Spinal cord (tissue), 10 donors: Measurements from ENCODE around the gene MAPK8IP2. TPM values are rescaled to one million over a fixed set of nuclear protein-coding genes. Genes with fewer than 3 reads are reported as not detected.

ENCODE experiments used
- DNase-seq, 6 donors: peaks; one replicate each; pipeline versions ENCODE4 v3.0.0 to v3.0.0-alpha.2; 2013 to 2015; ENCODE audit warnings: low spot score in 6 of 6, low read depth in 4 of 6
- H3K27ac ChIP-seq: one replicate; pipeline ENCODE4 v1.5.1; 2013; ENCODE audit warnings: low read depth, low read length, control low read depth
- H3K27me3 ChIP-seq: one replicate; pipeline ENCODE4 v1.6.1; 2013; ENCODE audit warnings: low read length; ENCODE audit not compliant: control insufficient read depth, insufficient read depth
- H3K36me3 ChIP-seq: one replicate; pipeline ENCODE4 v1.6.1; 2013; ENCODE audit warnings: low read length; ENCODE audit not compliant: control insufficient read depth, insufficient read depth
- H3K4me1 ChIP-seq: one replicate; pipeline ENCODE4 v1.6.1; 2013; ENCODE audit warnings: low read length; ENCODE audit not compliant: control insufficient read depth, insufficient read depth
- H3K4me3 ChIP-seq: one replicate; pipeline ENCODE4 v1.5.1; 2013; ENCODE audit warnings: low read depth, low read length, control low read depth
- H3K9me3 ChIP-seq: one replicate; pipeline ENCODE4 v1.6.1; 2013; ENCODE audit warnings: low read length; ENCODE audit not compliant: control insufficient read depth, insufficient read depth
- WGBS: methylation state at CpG from one replicate; pipeline ENCODE4 v1.1.5; 2013; ENCODE audit warnings: missing lambda C conversion rate; ENCODE audit not compliant: insufficient coverage; 5-methylcytosine and 5-hydroxymethylcytosine counted together
- polyA plus RNA-seq, 2 donors: library from polyadenylated mRNA; unstranded; fragments of 120-200 nt; gene quantifications; one replicate each; pipeline ENCODE4 v1.2.1, GENCODE V29; 2013; ENCODE audit not compliant: insufficient read length in 2 of 2
- total RNA-seq, 2 donors: library from RNA; depleted of rRNA in 1 of 2; stranded (reverse); fragments of 120-200 nt in 1 of 2; fragments of >200 nt in 1 of 2; gene quantifications; one replicate each; pipeline versions ENCODE4 v1.2.3 to v1.2.4, GENCODE V29; 2013 to 2014
- donor health status: healthy.

MAPK8IP2 gene
- total and polyA plus RNA-seq, 4 donors, result 19.8 to 109 (median 73.1) TPM

DNA sequence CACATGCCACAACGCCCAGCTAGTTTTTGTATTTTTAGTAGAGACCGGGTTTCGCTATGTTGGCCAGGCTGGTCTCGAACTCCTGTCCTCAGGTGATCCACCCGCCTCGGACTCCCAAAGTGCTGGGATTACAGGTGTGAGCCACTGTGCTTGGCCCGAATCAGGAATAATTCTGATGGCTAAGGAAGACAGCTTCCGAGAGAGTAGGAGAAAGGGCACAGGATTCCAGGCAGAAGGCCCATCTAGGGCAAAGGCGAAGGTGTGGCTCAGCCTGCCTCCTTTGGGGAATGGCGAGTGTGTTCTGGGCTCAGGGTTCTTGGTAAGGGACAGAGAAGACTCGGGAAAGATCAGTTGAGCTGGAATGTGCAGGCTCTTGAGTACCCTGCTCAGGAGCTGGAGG lies 36.3 kb upstream of the MAPK8IP2 start:
- DNase-seq, result no peak
- Histone ChIP-seq H3K9me3 (no peaks in the 10 kb centered on the region), H3K4me1 (peaks cover 15% of the 10 kb centered on the region), H3K27me3 (no peaks in the 10 kb centered on the region), H3K27ac (no peak overlapping the region), H3K36me3 (peaks cover 14% of the 10 kb centered on the region), H3K4me3 (no peak overlapping the region)
- WGBS, result 87% methylated on average over 9 of the region's 11 CpGs

DNA sequence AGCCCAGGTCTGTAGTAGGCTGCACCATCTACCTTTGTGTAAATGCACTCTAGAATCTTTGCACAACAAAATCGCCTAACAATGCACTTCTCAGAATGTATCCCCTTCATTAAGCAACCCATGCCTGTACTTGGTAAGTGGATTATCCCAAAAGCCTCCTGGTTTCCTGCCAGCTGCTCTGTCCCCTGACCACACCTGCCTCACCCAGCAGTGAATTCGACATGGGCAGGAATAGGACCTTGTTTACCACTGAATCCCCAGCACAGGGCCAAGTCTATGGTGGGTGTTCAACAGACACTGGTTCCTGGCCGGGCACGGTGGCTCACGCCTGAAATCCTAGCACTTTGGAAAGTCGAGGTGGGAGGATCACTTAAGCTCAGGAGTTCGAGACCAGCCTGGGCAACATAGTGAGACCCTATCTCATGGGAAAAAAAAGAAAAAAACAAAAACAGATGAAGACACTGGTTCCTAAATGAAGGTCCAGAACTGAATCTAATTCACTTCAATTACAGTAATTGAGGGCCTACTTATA lies 32.8 kb upstream of the MAPK8IP2 start:
- H3K27me3 ChIP-seq, result no peaks in the 10 kb centered on the region
- H3K36me3 ChIP-seq, result peaks cover 48% of the 10 kb centered on the region
- no peak for DNase-seq
- peaks cover 15% of the 10 kb centered on the region for H3K4me1 ChIP-seq
- H3K27ac ChIP-seq, result no peak overlapping the region
- 93% methylated on average over 6 of the region's 7 CpGs for WGBS
- H3K4me3 ChIP-seq, result no peak overlapping the region
- no peaks in the 10 kb centered on the region for H3K9me3 ChIP-seq

DNA sequence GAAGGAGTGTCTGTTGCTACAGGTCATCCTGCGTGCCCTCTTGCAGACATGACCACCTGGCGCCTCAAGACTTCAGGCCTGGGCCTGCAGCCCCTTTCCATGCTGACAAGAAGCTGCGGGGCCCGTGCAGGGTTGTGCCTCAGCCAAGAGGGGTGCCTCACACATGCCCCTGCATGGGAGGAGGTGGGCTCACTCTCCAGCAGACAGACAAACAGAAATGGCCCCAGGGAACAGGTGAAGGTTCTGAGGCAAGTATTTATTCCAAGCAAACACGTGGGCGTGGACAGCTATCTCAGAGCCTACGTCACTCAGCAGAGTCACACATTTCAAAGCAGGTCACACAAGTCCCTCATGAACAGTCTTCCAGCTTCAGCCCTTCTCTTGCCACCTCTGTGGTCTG lies 32.0 kb upstream of the MAPK8IP2 start:
- H3K4me3 ChIP-seq, result no peak overlapping the region
- DNase-seq, result no peak
- 91% methylated on average over 4 of the region's 7 CpGs for WGBS
- no peaks in the 10 kb centered on the region for H3K27me3 ChIP-seq
- peaks cover 12% of the 10 kb centered on the region for H3K4me1 ChIP-seq
- peaks cover 57% of the 10 kb centered on the region for H3K36me3 ChIP-seq
- H3K27ac ChIP-seq, result no peak overlapping the region
- H3K9me3 ChIP-seq, result no peaks in the 10 kb centered on the region

DNA sequence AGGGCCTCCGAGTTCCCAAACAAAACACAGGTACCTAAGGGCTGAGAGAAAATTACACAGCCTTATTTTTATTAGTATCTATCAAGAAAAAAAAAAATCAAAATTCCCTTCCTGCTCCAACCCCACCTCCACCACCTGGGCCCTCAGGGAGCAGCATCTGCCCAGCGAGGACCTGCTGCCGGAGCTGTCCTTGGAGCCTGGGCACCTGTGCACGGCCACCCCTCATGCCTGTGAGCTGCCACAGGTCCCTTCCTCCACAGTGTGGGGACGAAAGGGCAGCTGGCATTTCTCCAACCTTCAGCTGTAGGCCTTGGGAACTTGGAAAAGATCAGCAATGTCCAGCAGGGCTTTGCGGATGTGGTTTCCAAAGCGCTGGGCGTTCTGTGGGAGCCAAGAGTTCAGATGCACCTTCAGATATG lies 31.5 kb upstream of the MAPK8IP2 start:
- H3K9me3 ChIP-seq, result no peaks in the 10 kb centered on the region
- H3K27me3 ChIP-seq, result no peaks in the 10 kb centered on the region
- H3K4me3 ChIP-seq, result no peak overlapping the region
- H3K4me1 ChIP-seq, result peaks cover 12% of the 10 kb centered on the region
- H3K27ac ChIP-seq, result no peak overlapping the region
- WGBS, result 86% methylated on average over 7 of the region's 8 CpGs
- H3K36me3 ChIP-seq, result peaks cover 61% of the 10 kb centered on the region
- no peak for DNase-seq

GRCh38 chr22:50569896-50570535 lies 30.6 kb upstream of the MAPK8IP2 start:
- H3K9me3 ChIP-seq, result no peaks in the 10 kb centered on the region
- DNase-seq, result no peak
- WGBS, result 91% methylated on average over 13 of the region's 13 CpGs
- H3K4me3 ChIP-seq, result no peak overlapping the region
- peaks cover 14% of the 10 kb centered on the region for H3K4me1 ChIP-seq
- H3K27me3 ChIP-seq, result no peaks in the 10 kb centered on the region
- H3K36me3 ChIP-seq, result peaks cover 67% of the 10 kb centered on the region
- no peak overlapping the region for H3K27ac ChIP-seq

GRCh38 chr22:50570861-50571260 lies 29.7 kb upstream of the MAPK8IP2 start:
- Histone ChIP-seq H3K4me1 (peaks cover 14% of the 10 kb centered on the region), H3K4me3 (no peak overlapping the region), H3K27ac (no peak overlapping the region), H3K27me3 (no peaks in the 10 kb centered on the region), H3K36me3 (peaks cover 73% of the 10 kb centered on the region), H3K9me3 (no peaks in the 10 kb centered on the region)
- DNase-seq, result no peak
- 95% methylated on average over 12 of the region's 12 CpGs for WGBS

- H3K36me3 ChIP-seq, result peaks cover 79% of the 10 kb centered on the region
- no peak overlapping the region for H3K4me3 ChIP-seq
- no peaks in the 10 kb centered on the region for H3K9me3 ChIP-seq
- no peaks in the 10 kb centered on the region for H3K27me3 ChIP-seq
- H3K4me1 ChIP-seq, result peaks cover 14% of the 10 kb centered on the region
- no peak overlapping the region for H3K27ac ChIP-seq
- DNase-seq, result no peak
- 87% methylated on average over 26 of the region's 26 CpGs for WGBS
Observed at GRCh38 chr22:50571264-50572175, 29.1 kb upstream of the MAPK8IP2 start.

- 91% methylated on average over 11 of the region's 11 CpGs for WGBS
- H3K4me3 ChIP-seq, result no peak overlapping the region
- DNase-seq, result no peak
- H3K36me3 ChIP-seq, result peaks cover 85% of the 10 kb centered on the region
- H3K9me3 ChIP-seq, result no peaks in the 10 kb centered on the region
- H3K27ac ChIP-seq, result no peak overlapping the region
- no peaks in the 10 kb centered on the region for H3K27me3 ChIP-seq
- H3K4me1 ChIP-seq, result peaks cover 16% of the 10 kb centered on the region
Observed at GRCh38 chr22:50572965-50573364, 27.6 kb upstream of the MAPK8IP2 start.

GRCh38 chr22:50573491-50574382 lies 26.9 kb upstream of the MAPK8IP2 start:
- H3K27ac ChIP-seq, result no peak overlapping the region
- 81% methylated on average over 26 of the region's 26 CpGs for WGBS
- H3K27me3 ChIP-seq, result no peaks in the 10 kb centered on the region
- H3K36me3 ChIP-seq, result peaks cover 85% of the 10 kb centered on the region
- no peak for DNase-seq
- no peak overlapping the region for H3K4me3 ChIP-seq
- H3K9me3 ChIP-seq, result no peaks in the 10 kb centered on the region
- peaks cover 23% of the 10 kb centered on the region for H3K4me1 ChIP-seq
